ENCODE results near the gene SPAG5. TPM values are rescaled to one million over a fixed set of nuclear protein-coding genes. Genes with fewer than 3 reads are reported as not detected.

SPAG5 gene, protein sequence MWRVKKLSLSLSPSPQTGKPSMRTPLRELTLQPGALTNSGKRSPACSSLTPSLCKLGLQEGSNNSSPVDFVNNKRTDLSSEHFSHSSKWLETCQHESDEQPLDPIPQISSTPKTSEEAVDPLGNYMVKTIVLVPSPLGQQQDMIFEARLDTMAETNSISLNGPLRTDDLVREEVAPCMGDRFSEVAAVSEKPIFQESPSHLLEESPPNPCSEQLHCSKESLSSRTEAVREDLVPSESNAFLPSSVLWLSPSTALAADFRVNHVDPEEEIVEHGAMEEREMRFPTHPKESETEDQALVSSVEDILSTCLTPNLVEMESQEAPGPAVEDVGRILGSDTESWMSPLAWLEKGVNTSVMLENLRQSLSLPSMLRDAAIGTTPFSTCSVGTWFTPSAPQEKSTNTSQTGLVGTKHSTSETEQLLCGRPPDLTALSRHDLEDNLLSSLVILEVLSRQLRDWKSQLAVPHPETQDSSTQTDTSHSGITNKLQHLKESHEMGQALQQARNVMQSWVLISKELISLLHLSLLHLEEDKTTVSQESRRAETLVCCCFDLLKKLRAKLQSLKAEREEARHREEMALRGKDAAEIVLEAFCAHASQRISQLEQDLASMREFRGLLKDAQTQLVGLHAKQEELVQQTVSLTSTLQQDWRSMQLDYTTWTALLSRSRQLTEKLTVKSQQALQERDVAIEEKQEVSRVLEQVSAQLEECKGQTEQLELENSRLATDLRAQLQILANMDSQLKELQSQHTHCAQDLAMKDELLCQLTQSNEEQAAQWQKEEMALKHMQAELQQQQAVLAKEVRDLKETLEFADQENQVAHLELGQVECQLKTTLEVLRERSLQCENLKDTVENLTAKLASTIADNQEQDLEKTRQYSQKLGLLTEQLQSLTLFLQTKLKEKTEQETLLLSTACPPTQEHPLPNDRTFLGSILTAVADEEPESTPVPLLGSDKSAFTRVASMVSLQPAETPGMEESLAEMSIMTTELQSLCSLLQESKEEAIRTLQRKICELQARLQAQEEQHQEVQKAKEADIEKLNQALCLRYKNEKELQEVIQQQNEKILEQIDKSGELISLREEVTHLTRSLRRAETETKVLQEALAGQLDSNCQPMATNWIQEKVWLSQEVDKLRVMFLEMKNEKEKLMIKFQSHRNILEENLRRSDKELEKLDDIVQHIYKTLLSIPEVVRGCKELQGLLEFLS
- 10 to 100 TPM; 19.2 to 31.5 TPM for total RNA-seq
- total RNA-seq: 19.2 to 24.2 reads per million in 2 donors

- H3K27me3 Mint-ChIP-seq: no peaks in the 10 kb centered on the region
- DNase-seq (peak; percentile 93 to 95 (median 95)), ATAC-seq (peak; percentile 93)
- peak within 1 kb of the TSS; percentile 96 for H3K27ac Mint-ChIP-seq
- H3K4me1 Mint-ChIP-seq: peaks cover 20% of the 10 kb centered on the region
- no peaks in the 10 kb centered on the region for H3K36me3 Mint-ChIP-seq (ENCODE audit: low read depth)
- no peaks in the 10 kb centered on the region for H3K9me3 ChIP-seq (ENCODE audit: control insufficient read depth, low read length, poor library complexity, severe bottlenecking)
- peak within 1 kb of the TSS; percentile 96 for H3K4me3 Mint-ChIP-seq
Measured at GRCh38 chr17:28598799-28599310, at the start of gene SPAG5. Gene SPAG5, minus strand, starts transcription at chr17:28599025. Its CDS starts 79 bp downstream, at chr17:28598946.

GRCh38 chr17:28646039-28646754 lies 47.4 kb upstream of the SPAG5 start:
- no peak for ATAC-seq
- Mint-ChIP-seq H3K36me3 (ENCODE audit: low read depth) (no peaks in the 10 kb centered on the region), H3K4me3 (peak overlapping the region; percentile 99), H3K4me1 (peaks cover 29% of the 10 kb centered on the region), H3K27me3 (no peaks in the 10 kb centered on the region), H3K27ac (peak overlapping the region; percentile 99)
- H3K9me3 ChIP-seq (ENCODE audit: control insufficient read depth, low read length, poor library complexity, severe bottlenecking): no peaks in the 10 kb centered on the region
- DNase-seq: no peak

GRCh38 chr17:28645576-28645939 lies 46.7 kb upstream of the SPAG5 start:
- H3K4me3 Mint-ChIP-seq: peak overlapping the region; percentile 99
- H3K27me3 Mint-ChIP-seq: no peaks in the 10 kb centered on the region
- DNase-seq (no peak), ATAC-seq (no peak)
- no peaks in the 10 kb centered on the region for H3K9me3 ChIP-seq (ENCODE audit: control insufficient read depth, low read length, poor library complexity, severe bottlenecking)
- peak overlapping the region; percentile 99 for H3K27ac Mint-ChIP-seq
- peaks cover 29% of the 10 kb centered on the region for H3K4me1 Mint-ChIP-seq
- no peaks in the 10 kb centered on the region for H3K36me3 Mint-ChIP-seq (ENCODE audit: low read depth)

- H3K4me3 Mint-ChIP-seq: peak within 1 kb of the TSS; percentile 99
- DNase-seq (peak; percentile 90 to 96 (median 94)), ATAC-seq (peak; percentile 97)
- H3K36me3 Mint-ChIP-seq (ENCODE audit: low read depth): peaks cover 2% of the 10 kb centered on the region
- peaks cover 31% of the 10 kb centered on the region for H3K4me1 Mint-ChIP-seq
- H3K27ac Mint-ChIP-seq: peak within 1 kb of the TSS; percentile 99
- H3K9me3 ChIP-seq (ENCODE audit: control insufficient read depth, low read length, poor library complexity, severe bottlenecking): no peaks in the 10 kb centered on the region
- H3K27me3 Mint-ChIP-seq: no peaks in the 10 kb centered on the region
Measured at GRCh38 chr17:28644787-28645575, 46.2 kb upstream of the SPAG5 start, which contains the start of gene BLTP2. Gene BLTP2, minus strand, starts transcription at chr17:28645158. Its CDS starts 102 bp downstream, at chr17:28645056.

GRCh38 chr17:28643983-28644786 lies 45.4 kb upstream of the SPAG5 start:
- H3K27me3 Mint-ChIP-seq: no peaks in the 10 kb centered on the region
- H3K27ac Mint-ChIP-seq: peak overlapping the region; percentile 94
- H3K36me3 Mint-ChIP-seq (ENCODE audit: low read depth): peaks cover 2% of the 10 kb centered on the region
- no peaks in the 10 kb centered on the region for H3K9me3 ChIP-seq (ENCODE audit: control insufficient read depth, low read length, poor library complexity, severe bottlenecking)
- peaks cover 31% of the 10 kb centered on the region for H3K4me1 Mint-ChIP-seq
- no peak for ATAC-seq
- H3K4me3 Mint-ChIP-seq: peak overlapping the region; percentile 99
- no peak for DNase-seq

DNA sequence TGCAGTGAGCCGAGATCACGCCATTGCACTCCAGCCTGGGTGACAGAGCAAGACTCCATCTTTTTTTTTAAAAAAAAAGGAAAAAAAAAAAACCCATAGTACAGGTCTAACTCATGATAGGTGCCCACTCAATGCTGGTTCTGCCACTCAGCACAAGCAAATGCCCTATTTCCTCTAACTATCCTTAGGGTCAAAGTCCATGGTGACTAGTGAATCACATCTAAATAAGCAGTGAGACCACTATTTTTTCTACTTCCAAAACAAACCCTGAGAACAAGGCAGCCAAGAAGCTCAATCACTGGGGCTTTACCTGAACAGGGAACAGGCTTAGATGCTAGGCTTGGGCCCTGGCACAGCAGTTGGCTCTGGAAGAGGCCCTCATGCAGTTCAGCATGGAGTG lies 42.8 kb upstream of the SPAG5 start:
- no peak overlapping the region for H3K27ac Mint-ChIP-seq
- peaks cover 36% of the 10 kb centered on the region for H3K4me1 Mint-ChIP-seq
- DNase-seq: no peak
- no peak for ATAC-seq
- H3K36me3 Mint-ChIP-seq (ENCODE audit: low read depth): peaks cover 8% of the 10 kb centered on the region
- H3K27me3 Mint-ChIP-seq: no peaks in the 10 kb centered on the region
- no peaks in the 10 kb centered on the region for H3K9me3 ChIP-seq (ENCODE audit: control insufficient read depth, low read length, poor library complexity, severe bottlenecking)
- no peak overlapping the region for H3K4me3 Mint-ChIP-seq

DNA sequence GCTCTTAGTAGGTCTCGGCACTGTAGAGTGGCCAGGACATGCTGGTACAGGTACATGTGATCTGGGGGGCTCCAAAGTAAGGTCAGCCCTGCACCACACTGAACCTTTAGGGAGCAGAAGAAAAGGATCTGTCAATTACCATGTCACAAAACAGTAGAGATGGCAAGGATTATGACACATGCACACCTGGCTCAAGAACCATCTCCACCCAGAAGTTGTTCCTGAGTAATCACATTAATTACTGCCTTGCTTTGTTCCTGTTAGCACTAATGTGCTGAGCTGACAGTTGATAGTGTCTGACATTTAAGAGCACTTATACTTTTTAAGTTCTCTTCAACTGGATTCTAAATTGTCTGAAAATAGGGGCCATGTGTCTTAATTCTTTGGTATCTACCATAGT lies 36.7 kb upstream of the SPAG5 start:
- ATAC-seq: no peak
- Mint-ChIP-seq H3K27ac (no peak overlapping the region), H3K27me3 (no peaks in the 10 kb centered on the region), H3K4me3 (no peak overlapping the region), H3K36me3 (ENCODE audit: low read depth) (peaks cover 16% of the 10 kb centered on the region), H3K4me1 (peaks cover 17% of the 10 kb centered on the region)
- no peak for DNase-seq
- H3K9me3 ChIP-seq (ENCODE audit: control insufficient read depth, low read length, poor library complexity, severe bottlenecking): no peaks in the 10 kb centered on the region

DNA sequence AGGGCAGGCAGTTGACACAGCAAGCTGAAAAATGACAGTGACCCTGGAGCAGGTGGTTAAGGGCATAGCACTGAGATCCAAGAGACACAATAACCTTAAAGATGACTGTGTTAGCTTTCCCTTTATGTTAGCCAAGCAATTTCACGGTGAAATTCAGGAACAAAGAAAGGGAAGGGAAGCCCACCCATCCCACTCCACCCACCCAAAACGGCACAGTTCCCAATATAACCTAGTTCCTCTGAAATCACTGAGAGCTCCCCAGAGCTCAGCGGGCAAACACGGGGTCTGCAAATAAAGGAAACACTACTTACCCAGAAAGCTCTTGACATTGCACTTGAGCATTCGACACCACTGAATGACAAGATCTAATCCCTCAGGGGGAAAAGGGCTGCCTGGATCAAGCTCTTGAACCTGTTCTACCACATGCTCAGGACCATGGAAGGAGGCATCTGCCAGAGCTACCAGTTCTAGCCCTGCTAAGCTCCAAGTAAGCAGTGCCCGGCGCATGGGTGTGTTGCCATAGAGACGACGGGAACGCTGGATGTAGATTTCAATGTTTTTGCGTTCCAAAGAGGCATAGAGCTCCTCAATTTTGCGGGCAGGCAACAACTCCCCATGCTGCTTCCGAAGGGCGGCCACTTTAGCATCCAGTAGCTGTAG lies 35.5 kb upstream of the SPAG5 start:
- H3K4me1 Mint-ChIP-seq: peaks cover 15% of the 10 kb centered on the region
- H3K27me3 Mint-ChIP-seq: no peaks in the 10 kb centered on the region
- H3K36me3 Mint-ChIP-seq (ENCODE audit: low read depth): peaks cover 14% of the 10 kb centered on the region
- no peak overlapping the region for H3K4me3 Mint-ChIP-seq
- ATAC-seq (no peak), DNase-seq (no peak)
- H3K27ac Mint-ChIP-seq: no peak overlapping the region
- H3K9me3 ChIP-seq (ENCODE audit: control insufficient read depth, low read length, poor library complexity, severe bottlenecking): no peaks in the 10 kb centered on the region

DNA sequence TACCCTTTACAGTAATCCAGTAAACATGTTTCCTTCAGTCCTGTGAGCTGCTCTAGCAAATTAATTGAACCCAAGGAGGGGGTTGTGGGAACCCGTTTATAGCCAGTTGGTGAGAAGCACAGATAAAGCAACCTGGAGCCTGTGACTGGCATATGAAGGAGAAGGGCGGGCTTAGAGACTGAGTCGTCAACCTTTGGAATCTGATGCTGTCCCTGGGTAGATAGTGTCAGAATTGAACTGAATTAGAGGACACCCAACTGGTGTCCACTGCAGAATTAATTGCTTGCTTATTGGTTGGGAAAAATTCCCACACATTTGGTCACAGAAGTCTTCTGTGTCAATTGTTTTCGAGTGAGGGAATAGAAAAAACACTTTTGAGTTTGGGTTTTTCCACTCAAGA lies 28.0 kb upstream of the SPAG5 start:
- DNase-seq (no peak), ATAC-seq (no peak)
- H3K9me3 ChIP-seq (ENCODE audit: control insufficient read depth, low read length, poor library complexity, severe bottlenecking): no peaks in the 10 kb centered on the region
- H3K27ac Mint-ChIP-seq: no peak overlapping the region
- H3K4me3 Mint-ChIP-seq: no peak overlapping the region
- H3K27me3 Mint-ChIP-seq: no peaks in the 10 kb centered on the region
- H3K4me1 Mint-ChIP-seq: peaks cover 18% of the 10 kb centered on the region
- H3K36me3 Mint-ChIP-seq (ENCODE audit: low read depth): peaks cover 21% of the 10 kb centered on the region

- DNase-seq (no peak), ATAC-seq (no peak)
- H3K4me1 Mint-ChIP-seq: peaks cover 18% of the 10 kb centered on the region
- H3K27ac Mint-ChIP-seq: peak overlapping the region; percentile 82
- no peaks in the 10 kb centered on the region for H3K27me3 Mint-ChIP-seq
- H3K4me3 Mint-ChIP-seq: no peak overlapping the region
- H3K9me3 ChIP-seq (ENCODE audit: control insufficient read depth, low read length, poor library complexity, severe bottlenecking): no peaks in the 10 kb centered on the region
- H3K36me3 Mint-ChIP-seq (ENCODE audit: low read depth): peaks cover 24% of the 10 kb centered on the region
Measured at GRCh38 chr17:28624148-28624547, 25.3 kb upstream of the SPAG5 start.

GRCh38 chr17:28623696-28624095 lies 24.9 kb upstream of the SPAG5 start:
- ATAC-seq: no peak
- Mint-ChIP-seq H3K27ac (no peak overlapping the region), H3K36me3 (ENCODE audit: low read depth) (peaks cover 24% of the 10 kb centered on the region), H3K4me1 (peaks cover 18% of the 10 kb centered on the region), H3K27me3 (no peaks in the 10 kb centered on the region), H3K4me3 (no peak overlapping the region)
- no peaks in the 10 kb centered on the region for H3K9me3 ChIP-seq (ENCODE audit: control insufficient read depth, low read length, poor library complexity, severe bottlenecking)
- no peak for DNase-seq

All from T-helper 17 cell (primary cell).